ENCODE results near the gene NCAPG. TPM values are rescaled to one million over a fixed set of nuclear protein-coding genes. Genes with fewer than 3 reads are reported as not detected.

NCAPG gene
- total RNA-seq, 3 donors from 2014 or later = 0.33 to 0.96 (median 0.59) TPM

- H3K36me3 ChIP-seq = no peaks in the 10 kb centered on the region
- peaks cover 0 to 6% of the 10 kb centered on the region in 2 donors for H3K9me3 ChIP-seq
- H3K27ac ChIP-seq = no peak overlapping the region
- TF ChIP-seq POLR2AphosphoS5 (IDR thresholded peaks at IDR 0.05) = no peak
- no peak for TF ChIP-seq POLR2A (IDR thresholded peaks at IDR 0.05)
- no peak for TF ChIP-seq CTCF (IDR thresholded peaks at IDR 0.05)
- intact Hi-C loops (cut with DNase I; ENCODE audit: low total_unique reads) = no loop called here
- no peak for DNase-seq (ENCODE audit: low spot score in 2 of 2)
- H3K4me1 ChIP-seq = no peaks in the 10 kb centered on the region
- no peak overlapping the region for H3K4me3 ChIP-seq
- no peaks in the 10 kb centered on the region for H3K27me3 ChIP-seq
Observed at GRCh38 chr4:17763931-17764330, 46.8 kb upstream of the NCAPG start.

- Histone ChIP-seq H3K27ac (no peak overlapping the region), H3K4me3 (no peak overlapping the region), H3K9me3 (peaks cover 0 to 6% of the 10 kb centered on the region in 2 donors), H3K27me3 (no peaks in the 10 kb centered on the region), H3K4me1 (no peaks in the 10 kb centered on the region), H3K36me3 (no peaks in the 10 kb centered on the region)
- intact Hi-C loops (cut with DNase I; ENCODE audit: low total_unique reads) = no loop called here
- no peak for DNase-seq (ENCODE audit: low spot score in 2 of 2)
- TF ChIP-seq CTCF (IDR thresholded peaks at IDR 0.05) (no peak), POLR2A (IDR thresholded peaks at IDR 0.05) (no peak), POLR2AphosphoS5 (IDR thresholded peaks at IDR 0.05) (no peak)
Observed at GRCh38 chr4:17765514-17766286, 45.1 kb upstream of the NCAPG start.

- TF ChIP-seq CTCF (IDR thresholded peaks at IDR 0.05) = no peak
- no peak for TF ChIP-seq POLR2AphosphoS5 (IDR thresholded peaks at IDR 0.05)
- TF ChIP-seq POLR2A (IDR thresholded peaks at IDR 0.05) = no peak
- H3K9me3 ChIP-seq = peaks cover 0 to 6% of the 10 kb centered on the region in 2 donors
- H3K27me3 ChIP-seq = no peaks in the 10 kb centered on the region
- no peaks in the 10 kb centered on the region for H3K4me1 ChIP-seq
- intact Hi-C loops (cut with DNase I; ENCODE audit: low total_unique reads) = no loop called here
- no peak overlapping the region for H3K4me3 ChIP-seq
- H3K36me3 ChIP-seq = no peaks in the 10 kb centered on the region
- no peak for DNase-seq (ENCODE audit: low spot score in 2 of 2)
- H3K27ac ChIP-seq = no peak overlapping the region
Observed at GRCh38 chr4:17766826-17767458, 43.8 kb upstream of the NCAPG start.

GRCh38 chr4:17769406-17770174 lies 41.2 kb upstream of the NCAPG start:
- intact Hi-C loops (cut with DNase I; ENCODE audit: low total_unique reads) = no loop called here
- no peak for TF ChIP-seq POLR2A (IDR thresholded peaks at IDR 0.05)
- no peak for TF ChIP-seq CTCF (IDR thresholded peaks at IDR 0.05)
- TF ChIP-seq POLR2AphosphoS5 (IDR thresholded peaks at IDR 0.05) = no peak
- H3K27ac ChIP-seq = no peak overlapping the region
- no peaks in the 10 kb centered on the region for H3K36me3 ChIP-seq
- DNase-seq (ENCODE audit: low spot score in 2 of 2) = no peak
- no peak overlapping the region for H3K4me3 ChIP-seq
- no peaks in the 10 kb centered on the region for H3K27me3 ChIP-seq
- no peaks in the 10 kb centered on the region for H3K4me1 ChIP-seq
- H3K9me3 ChIP-seq = peaks cover 0 to 6% of the 10 kb centered on the region in 2 donors
